Psoas muscle (tissue), 8 donors: ENCODE results near the gene PCNX1. TPM values are rescaled to one million over a fixed set of nuclear protein-coding genes. Genes with fewer than 3 reads are reported as not detected.

ENCODE experiments used
- ATAC-seq, 4 donors: fragments of 200-7000 bp; cut with Tn5 transposase; one replicate each; pipeline ENCODE4 v1.9.1; 2020; ENCODE audit warnings: moderate library complexity in 3 of 4, mild to moderate bottlenecking in 2 of 4
- DNase-seq, 2 donors: peaks; one replicate each; pipeline ENCODE4 v3.0.0-alpha.2; 2020
- H3K27ac ChIP-seq: fragments of 200-600 bp; one replicate; pipeline ENCODE4 v1.8.0; 2022
- H3K27me3 ChIP-seq, 3 donors: fragments of 200-600 bp in 1 of 3; one replicate each; pipeline versions ENCODE4 v1.6.1 to v1.8.0; 2013 to 2022; ENCODE audit warnings: low read length in 2 of 3, mild to moderate bottlenecking in 2 of 3, moderate library complexity in 1 of 3; ENCODE audit not compliant: insufficient read depth in 3 of 3
- H3K36me3 ChIP-seq, 2 donors: fragments of 200-600 bp in 1 of 2; one replicate each; pipeline versions ENCODE4 v1.6.1 to v1.8.0; 2013 to 2022; ENCODE audit warnings: low read depth in 1 of 2, mild to moderate bottlenecking in 1 of 2, moderate library complexity in 1 of 2; ENCODE audit not compliant: insufficient read depth in 1 of 2
- H3K4me1 ChIP-seq: fragments of 200-600 bp; one replicate; pipeline ENCODE4 v1.8.0; 2022
- H3K4me3 ChIP-seq: fragments of 200-600 bp; one replicate; pipeline ENCODE4 v1.8.0; 2022; ENCODE audit warnings: mild to moderate bottlenecking
- H3K9me3 ChIP-seq: fragments of 200-600 bp; one replicate; pipeline ENCODE4 v1.8.0; 2022
- CTCF ChIP-seq: fragments of 200-600 bp; IDR thresholded peaks from one replicate; pipeline ENCODE4 v1.8.0; 2022; ENCODE audit warnings: antibody characterized with exemption
- WGBS, 3 donors: extraction: QIAGEN DNeasy Blood & Tissue Kit; methylation state at CpG; one replicate each; pipeline versions ENCODE4 v1.1.6 to v1.1.7; 2013; 5-methylcytosine and 5-hydroxymethylcytosine counted together
- intact Hi-C, 2 donors: fragments of 100-400 bp; cut with DNase I; formaldehyde crosslinking; loops; one replicate each; pipeline versions ENCODE4 v1.11.0 to v1.14.2; 2022
- polyA plus RNA-seq, 3 donors: library from polyadenylated mRNA; stranded (reverse); fragments of 200-250 nt; gene quantifications; one replicate each; pipeline ENCODE4 v1.2.3, GENCODE V29; 2013
- total RNA-seq, 4 donors: library from RNA; stranded (reverse); fragmentation: NEBNext Ultra II Directional in 2 of 4; extraction: Animal tissue kit (Norgen Biotek cat#: 25700) in 2 of 4; gene quantifications; one replicate each; pipeline versions ENCODE4 v1.2.1 to v1.2.4, GENCODE V29; 2021 to 2023
- donor health status: healthy with polysubstance abuse.
- donor health status: DM: no; HTN: no; CAD: no; lungs with moderate emphysema.
- donor health status: Bipolar disorder and iron deficiency.
- donor health status: healthy.
- donor health status: DM: yes; HTN: yes; CAD: no.
- donor health status: DM: no; HTN: no; CAD: no.
- donor health status: DM: no; HTN: no; CAD: no.
- donor health status: DM: yes; HTN: yes; CAD: no.

PCNX1 gene
- total and polyA plus RNA-seq, 7 donors = 5.2 to 48.1 (median 29.1) TPM

GRCh38 chr14:71138448-71139293 is 231.4 kb downstream of the PCNX1 start:
- H3K4me1 ChIP-seq = no peaks in the 10 kb centered on the region
- no peak overlapping the region for H3K27ac ChIP-seq
- peak; percentile 86 for TF ChIP-seq CTCF
- no peaks in the 10 kb centered on the region for H3K9me3 ChIP-seq
- H3K27me3 ChIP-seq = no peaks in the 10 kb centered on the region
- ATAC-seq (peak in 3 of 4 donors; percentile 63 to 81 (median 75)), DNase-seq (peak; percentile 25 to 65)
- 28 to 33% (median 28%) methylated on average over 14 of the region's 14 CpGs for WGBS, 3 donors
- no peak overlapping the region for H3K4me3 ChIP-seq
- H3K36me3 ChIP-seq = no peaks in the 10 kb centered on the region
- intact Hi-C loops = loop anchor here (1.0 kb wide), 1 partner anchor 615 kb away; no protein-coding TSS in a partner anchor

- no peak overlapping the region for H3K27ac ChIP-seq
- DNase-seq = no peak
- no peak for ATAC-seq
- H3K27me3 ChIP-seq = no peaks in the 10 kb centered on the region
- no peaks in the 10 kb centered on the region for H3K9me3 ChIP-seq
- H3K4me3 ChIP-seq = no peak overlapping the region
- H3K36me3 ChIP-seq = no peaks in the 10 kb centered on the region
- no peak for TF ChIP-seq CTCF
- intact Hi-C loops = loop anchor here (1.0 kb wide), 1 partner anchor 614 kb away; no protein-coding TSS in a partner anchor
- H3K4me1 ChIP-seq = no peaks in the 10 kb centered on the region
- 75 to 78% (median 75%) methylated on average over 31 of the region's 31 CpGs for WGBS, 3 donors
These were observed 232.2 kb downstream of the PCNX1 start for GRCh38 chr14:71139294-71139946.

GRCh38 chr14:71140157-71140556 is 232.9 kb downstream of the PCNX1 start:
- intact Hi-C loops = no loop called here
- Histone ChIP-seq H3K36me3 (no peaks in the 10 kb centered on the region), H3K4me3 (no peak overlapping the region), H3K4me1 (no peaks in the 10 kb centered on the region), H3K27ac (no peak overlapping the region), H3K27me3 (no peaks in the 10 kb centered on the region), H3K9me3 (no peaks in the 10 kb centered on the region)
- DNase-seq = no peak
- WGBS, 3 donors = 72 to 83% (median 82%) methylated on average over 2 of the region's 2 CpGs
- ATAC-seq = no peak
- no peak for TF ChIP-seq CTCF

GRCh38 chr14:71141701-71142374 is 234.6 kb downstream of the PCNX1 start:
- ATAC-seq (no peak), DNase-seq (no peak)
- Histone ChIP-seq H3K4me1 (no peaks in the 10 kb centered on the region), H3K36me3 (no peaks in the 10 kb centered on the region), H3K27me3 (no peaks in the 10 kb centered on the region), H3K4me3 (no peak overlapping the region), H3K27ac (no peak overlapping the region), H3K9me3 (no peaks in the 10 kb centered on the region)
- intact Hi-C loops = no loop called here
- 85 to 88% (median 88%) methylated on average over 4 of the region's 4 CpGs for WGBS, 3 donors
- TF ChIP-seq CTCF = no peak
